T-helper 1 cell (primary cell): ENCODE measurements around the gene CENPP.

Experiments
- DNase-seq, 5 donors: peaks; one replicate each; pipeline ENCODE4 v3.0.0-alpha.2; 2012 to 2020

CENPP gene

GRCh38 chr9:92510747-92511146 lies 185.0 kb downstream of the CENPP start:
- DNase-seq: no peak

GRCh38 chr9:92512622-92513021 lies 186.9 kb downstream of the CENPP start:
- no peak for DNase-seq

DNA sequence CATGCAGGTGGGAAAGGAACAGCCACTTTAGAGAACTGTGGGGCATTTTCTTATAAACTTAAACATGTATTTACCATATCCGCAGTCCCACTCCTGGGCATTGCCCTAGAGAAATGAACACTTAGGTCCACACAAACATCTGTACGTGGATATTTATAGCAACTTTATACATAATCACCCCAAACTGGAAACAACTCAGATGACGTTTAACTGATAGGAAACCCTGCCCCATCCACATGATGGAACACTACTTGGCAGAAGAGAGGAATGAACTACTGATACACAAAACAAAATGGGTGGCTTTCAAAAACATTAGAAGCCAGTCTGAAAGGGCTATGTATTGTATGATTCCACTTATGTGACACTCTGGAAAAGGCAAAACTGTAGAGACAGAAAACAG lies 187.6 kb downstream of the CENPP start:
- no peak for DNase-seq

DNA sequence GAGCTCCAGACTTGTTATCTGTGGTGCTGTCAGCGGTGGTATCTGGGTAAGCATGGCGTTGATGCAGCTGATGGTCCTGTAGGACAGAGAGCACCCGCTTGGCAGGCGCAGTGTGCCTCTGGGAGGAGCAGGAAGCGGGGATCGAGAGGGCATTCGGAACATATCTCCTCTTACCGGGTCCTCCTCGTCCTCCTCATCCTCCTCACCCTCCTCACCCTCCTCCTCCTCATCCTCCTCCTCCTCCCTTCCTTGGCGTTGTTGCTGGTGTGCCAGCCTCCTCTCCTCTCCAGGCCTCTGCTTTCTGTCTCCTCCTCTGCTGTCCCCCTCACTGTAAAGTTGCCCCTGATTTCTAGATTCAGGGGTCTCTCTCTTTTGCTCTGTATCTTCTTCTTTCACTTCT lies 188.9 kb downstream of the CENPP start:
- DNase-seq: no peak

GRCh38 chr9:92516521-92516920 lies 190.8 kb downstream of the CENPP start:
- no peak for DNase-seq

DNA sequence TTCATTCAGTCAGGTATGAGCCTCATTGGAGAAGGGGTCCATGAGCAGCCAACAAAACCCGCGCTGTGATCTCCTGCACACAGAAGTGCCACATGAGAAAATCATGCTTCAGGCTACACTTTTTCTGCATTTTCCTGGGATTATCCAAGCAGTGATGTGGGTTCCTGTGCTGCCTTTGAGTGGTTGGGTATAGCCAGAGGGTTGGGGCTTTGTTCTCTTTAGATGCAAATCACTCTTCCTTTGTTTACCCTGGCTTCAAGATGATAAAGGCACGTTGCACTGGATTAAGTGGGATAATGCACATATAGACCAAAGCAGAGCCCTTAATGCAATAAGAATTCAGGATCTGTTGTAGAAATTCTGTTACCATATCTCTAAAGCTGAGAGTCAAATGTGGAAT lies 191.3 kb downstream of the CENPP start:
- DNase-seq: no peak

DNA sequence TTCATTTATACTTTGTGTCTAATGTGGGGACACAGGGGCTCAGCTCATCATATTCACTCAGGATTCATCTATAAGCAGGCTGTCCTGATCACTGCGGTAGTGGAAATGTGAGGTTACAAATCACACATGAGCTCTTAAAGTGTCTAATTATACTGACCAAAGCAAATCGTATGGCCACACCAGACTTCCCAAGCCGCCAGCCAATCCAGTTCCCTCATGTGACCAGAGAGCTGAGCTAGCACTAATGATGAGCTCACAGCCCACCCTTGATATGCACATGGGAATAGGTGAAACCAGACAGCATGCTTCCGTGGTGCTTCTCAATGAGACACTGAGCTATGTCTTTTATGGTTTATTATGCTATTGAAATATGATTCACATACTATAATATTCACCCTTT lies 192.4 kb downstream of the CENPP start:
- DNase-seq: no peak

- no peak for DNase-seq
These were observed 195.1 kb downstream of the CENPP start for GRCh38 chr9:92520837-92521236.

- DNase-seq: no peak
These were observed 197.5 kb downstream of the CENPP start for GRCh38 chr9:92522983-92523970.

DNA sequence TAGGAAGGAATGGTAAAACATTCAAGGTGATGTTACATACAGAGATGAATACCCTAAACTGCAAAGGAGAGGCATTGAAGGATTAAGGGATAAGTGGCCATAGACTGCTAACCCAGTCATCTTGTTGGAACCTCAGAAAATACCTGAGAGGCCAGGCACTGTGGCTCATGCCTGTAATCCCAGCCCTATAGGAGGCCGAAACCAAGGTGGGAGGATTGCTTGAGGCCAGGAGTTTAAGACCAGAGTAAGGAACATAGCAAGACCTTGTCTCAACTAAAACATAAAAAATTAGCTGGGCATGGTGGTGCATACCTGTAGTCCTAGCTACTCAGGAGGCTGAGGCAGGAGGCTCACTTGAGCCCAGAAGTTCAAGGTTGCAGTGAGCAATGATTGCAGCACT lies 199.1 kb downstream of the CENPP start:
- DNase-seq: no peak

GRCh38 chr9:92525306-92525705 lies 199.6 kb downstream of the CENPP start:
- no peak for DNase-seq

- DNase-seq: peak in 1 of 5 donors; percentile 3
These were observed 201.6 kb downstream of the CENPP start for GRCh38 chr9:92527291-92527828.

- DNase-seq: no peak
These were observed 202.2 kb downstream of the CENPP start for GRCh38 chr9:92527832-92528521.

GRCh38 chr9:92528522-92528849 lies 202.7 kb downstream of the CENPP start:
- DNase-seq: no peak

DNA sequence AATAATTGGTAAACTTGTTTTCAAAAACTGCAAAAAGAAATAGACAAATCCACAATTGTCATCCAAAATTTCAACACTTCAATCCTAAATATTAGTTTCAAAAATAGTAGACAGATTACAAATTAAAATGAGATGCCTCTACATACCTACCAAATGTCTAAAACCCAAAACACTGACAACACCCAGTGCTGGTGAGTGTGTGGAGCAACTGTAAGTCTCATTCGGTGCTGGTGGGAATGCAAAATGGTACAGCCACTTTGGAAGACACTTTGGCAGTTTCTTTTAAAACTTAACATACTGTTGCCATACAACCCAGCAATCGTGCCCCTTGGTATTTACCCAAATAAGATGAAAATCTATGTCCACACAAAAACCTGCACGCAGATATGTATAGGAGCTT lies 203.4 kb downstream of the CENPP start:
- no peak for DNase-seq

- DNase-seq: no peak
These were observed 205.1 kb downstream of the CENPP start for GRCh38 chr9:92530893-92531292.

DNA sequence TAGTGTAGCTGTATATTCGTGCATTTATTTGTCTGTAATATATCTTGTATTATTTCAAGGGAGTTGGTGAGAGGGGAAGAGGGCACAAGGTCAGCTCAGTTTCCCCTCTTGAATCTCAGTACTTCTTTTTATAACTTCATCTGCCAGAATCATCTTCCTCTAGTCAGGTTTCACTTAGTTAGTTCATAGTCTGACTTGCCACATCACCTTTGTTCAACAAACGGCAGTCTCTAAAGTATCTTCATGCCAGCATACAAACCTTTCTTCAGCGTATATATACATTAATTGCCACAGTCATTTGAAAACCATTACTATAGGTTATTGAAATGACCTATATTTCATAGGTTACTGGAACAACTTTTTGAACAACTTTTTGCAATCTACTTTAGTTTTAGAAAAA lies 208.5 kb downstream of the CENPP start:
- no peak for DNase-seq

DNA sequence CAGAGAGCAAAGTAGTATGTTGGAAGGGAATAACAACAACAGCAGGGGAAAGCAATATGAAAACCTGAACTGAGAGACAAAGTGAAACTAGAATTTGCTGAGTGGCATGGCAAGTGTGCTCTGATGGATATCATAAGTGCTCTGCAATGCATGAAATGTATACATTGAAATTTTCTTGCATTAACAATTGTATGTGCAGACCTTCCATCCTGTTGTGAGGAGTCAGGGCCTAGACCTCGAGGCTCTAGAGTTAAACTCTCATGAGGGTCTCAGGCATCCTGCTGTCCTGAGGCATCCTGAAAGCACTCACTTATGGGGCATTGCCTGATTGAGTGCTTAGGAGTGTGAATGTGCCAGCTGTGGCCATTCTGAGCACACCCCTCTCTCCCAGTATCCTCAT lies 208.9 kb downstream of the CENPP start:
- no peak for DNase-seq

DNA sequence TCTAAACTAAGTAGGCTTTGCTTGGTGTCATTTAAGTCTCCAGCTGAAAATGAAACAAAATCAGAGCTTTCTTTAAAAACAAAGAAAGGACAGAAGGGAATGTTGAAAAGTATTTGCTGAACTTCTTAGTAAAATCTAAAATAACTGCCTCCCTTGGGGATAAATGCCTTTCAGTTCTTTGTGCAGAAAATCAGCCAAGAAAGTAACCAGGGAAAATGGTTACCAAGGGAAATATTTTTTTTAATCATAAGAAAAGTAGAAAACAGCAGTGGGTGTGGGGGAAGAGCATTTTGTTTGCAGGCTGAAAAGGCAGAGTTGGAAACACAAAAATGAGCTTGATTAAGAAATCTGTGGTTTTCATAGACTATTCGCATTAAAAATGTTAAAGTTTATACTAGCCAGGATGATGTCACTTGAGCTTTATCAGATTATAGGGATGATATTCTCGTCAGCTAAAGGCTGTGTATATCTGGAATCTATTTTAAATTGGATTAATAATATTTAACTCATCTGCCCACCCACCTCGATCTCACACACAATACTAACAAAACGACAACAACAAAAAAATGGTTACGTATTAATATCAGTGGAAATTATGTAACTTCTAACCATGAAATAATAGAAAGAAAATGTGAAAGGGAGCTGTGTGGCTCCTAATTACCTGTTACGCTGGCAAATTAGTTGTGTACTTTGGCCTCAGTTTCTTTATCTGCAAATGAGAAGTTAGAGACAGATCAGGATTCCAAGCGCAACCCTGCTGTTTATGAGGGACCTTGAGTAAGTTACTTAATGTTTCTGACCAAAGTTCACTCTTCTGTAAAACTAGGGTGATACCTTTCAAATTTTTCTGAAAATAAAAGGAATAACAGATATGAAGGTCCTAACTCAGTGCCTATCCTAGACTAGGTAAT lies 210.4 kb downstream of the CENPP start, which contains the start of gene ECM2:
Gene ECM2 (minus strand): TSS at position 51 of the 911 bp plus-strand sequence. CDS start 13,124 bp downstream, outside the sequence.
- DNase-seq: no peak

DNA sequence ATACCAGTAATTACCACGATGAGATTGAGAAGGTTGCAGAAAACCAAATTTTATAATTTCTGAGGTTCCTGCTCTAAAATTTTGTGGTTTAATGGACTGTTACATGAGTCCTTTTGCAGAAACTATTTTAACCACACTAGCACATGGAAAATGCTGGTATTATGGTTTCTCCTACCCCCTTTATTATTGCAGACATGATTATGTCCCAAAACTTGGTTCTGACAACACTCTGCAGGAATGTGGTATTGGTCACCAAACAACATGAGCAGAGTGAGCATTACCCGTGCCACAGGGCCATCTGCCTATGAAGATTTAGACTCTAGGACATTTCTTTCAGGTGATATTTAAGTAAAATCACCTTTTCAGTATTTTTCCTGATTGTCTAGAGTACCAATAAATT lies 212.8 kb downstream of the CENPP start:
- no peak for DNase-seq

- no peak for DNase-seq
These were observed 218.2 kb downstream of the CENPP start for GRCh38 chr9:92543972-92544371.

- no peak for DNase-seq
These were observed 219.3 kb downstream of the CENPP start for GRCh38 chr9:92545002-92545510.
